ENCODE results near the gene ZBTB6. TPM values are rescaled to one million over a fixed set of nuclear protein-coding genes. Genes with fewer than 3 reads are reported as not detected.

Gene ZBTB6
- total and polyA plus RNA-seq, 2 of the 13 experiments (the other 11 are each of a cell fraction or from before 2014, with no cell fraction given) = 3.7 to 7.1 TPM

- TF ChIP-seq ETV5 (CRISPR knock-in tag; IDR thresholded peaks at IDR 0.05; ENCODE audit: borderline replicate concordance) = peak; percentile 80
- TF ChIP-seq RCOR2 (CRISPR knock-in tag; IDR thresholded peaks at IDR 0.05) = no peak
- no peak for TF ChIP-seq ARNT2 (CRISPR knock-in tag; IDR thresholded peaks at IDR 0.05; ENCODE audit: low read depth)
- TF ChIP-seq CTCF (CRISPR knock-in tag; IDR thresholded peaks at IDR 0.05) = peak; percentile 56
- peak; percentile 31; the same call in 1 of the 2 replicates for TF ChIP-seq PPARG (CRISPR knock-in tag; conservative IDR thresholded peaks at IDR 0.05)
- peak; percentile 56; the same call in 1 of the 2 replicates for TF ChIP-seq SRY (CRISPR knock-in tag; IDR thresholded peaks at IDR 0.05)
- no peak for TF ChIP-seq ZFAT (CRISPR knock-in tag; conservative IDR thresholded peaks at IDR 0.05)
- no peak for TF ChIP-seq MNT (IDR thresholded peaks at IDR 0.05)
- TF ChIP-seq ZNF253 (CRISPR knock-in tag; IDR thresholded peaks at IDR 0.05; ENCODE audit: borderline replicate concordance) = no peak
- TF ChIP-seq WIZ (CRISPR knock-in tag; IDR thresholded peaks at IDR 0.05) = 0 out of 2 replicates have a peak, but pooled peaks have one; percentile 23
- TF ChIP-seq HOXA7 (CRISPR knock-in tag; IDR thresholded peaks at IDR 0.05) = no peak
- TF ChIP-seq SRF (IDR thresholded peaks at IDR 0.05; ENCODE audit: low read depth, low read length) = no peak
- no peak for TF ChIP-seq PLSCR1 (CRISPR knock-in tag; IDR thresholded peaks at IDR 0.05; ENCODE audit: borderline replicate concordance)
- TF ChIP-seq BATF2 (CRISPR knock-in tag; IDR thresholded peaks at IDR 0.05) = no peak
- no peak for TF ChIP-seq ZC3H13 (CRISPR knock-in tag; IDR thresholded peaks at IDR 0.05)
- TF ChIP-seq ZNF580 (CRISPR knock-in tag; IDR thresholded peaks at IDR 0.05; ENCODE audit: borderline replicate concordance, low read depth) = peak; percentile 57; the same call in 1 of the 2 replicates
- TF ChIP-seq ZNF660 (CRISPR knock-in tag; IDR thresholded peaks at IDR 0.05; ENCODE audit: borderline replicate concordance, low read depth) = no peak
- peak; percentile 97 for TF ChIP-seq GABPB1 (CRISPR knock-in tag; IDR thresholded peaks at IDR 0.05)
- no peak for TF ChIP-seq NFE2L1 (CRISPR knock-in tag; IDR thresholded peaks at IDR 0.05; ENCODE audit: borderline replicate concordance)
- TF ChIP-seq E2F5 (CRISPR knock-in tag; conservative IDR thresholded peaks at IDR 0.05) = no peak
Observed at GRCh38 chr9:122912964-122913673, at the start of gene ZBTB6 (continued).

All from HepG2 (cell line).